ENCODE results near the gene HOMEZ.

- TF ChIP-seq POLR2A (IDR thresholded peaks at IDR 0.05; ENCODE audit: low read depth, low read length) (no peak), TAF1 (IDR thresholded peaks at IDR 0.05; ENCODE audit: low read depth, low read length) (no peak)
Measured at GRCh38 chr14:23307687-23308644, 22.0 kb upstream of the HOMEZ start.

All from GM12891 (cell line).